COLO829 (cell line): ENCODE data around the gene SPRR2D.
"Not testable (repeated sequence)": the region's sequence is repeated elsewhere in the genome, so short reads cannot be mapped to it uniquely, and the experiment has no call there.

ENCODE experiments used
- DNase-seq: peaks from one replicate; pipeline ENCODE4 v3.0.0; 2012; ENCODE audit warnings: low spot score

The SPRR2D gene

GRCh38 chr1:153011235-153011758, 29.6 kb downstream of the SPRR2D start:
- DNase-seq, result not testable (repeated sequence)

GRCh38 chr1:153001382-153001781, 39.5 kb downstream of the SPRR2D start, which contains the start of gene SPRR3:
Gene SPRR3 (plus strand): TSS chr1:153001749. CDS start chr1:153003021, 1,272 bp downstream.
- DNase-seq, result no peak

GRCh38 chr1:153000294-153000693, 40.6 kb downstream of the SPRR2D start:
- no peak for DNase-seq

GRCh38 chr1:152999818-153000217, 41.1 kb downstream of the SPRR2D start:
- DNase-seq, result no peak

GRCh38 chr1:152998476-152998875, 42.4 kb downstream of the SPRR2D start:
- DNase-seq, result no peak

GRCh38 chr1:152997901-152998300, 43.0 kb downstream of the SPRR2D start:
- DNase-seq, result peak; percentile 14

- DNase-seq, result peak; percentile 56
Observed at GRCh38 chr1:152996633-152997400, 44.1 kb downstream of the SPRR2D start.

- DNase-seq, result no peak
Observed at GRCh38 chr1:152995842-152996241, 45.1 kb downstream of the SPRR2D start.

- DNase-seq, result no peak
Observed at GRCh38 chr1:152993186-152993585, 47.7 kb downstream of the SPRR2D start.
